Vagina (tissue), 2 donors: ENCODE measurements around the gene CCNK.

Source experiments
- POLR2AphosphoS5 ChIP-seq, 2 donors: sonication (generic); formaldehyde crosslinking; IDR thresholded peaks; one replicate each; pipeline ENCODE4 v1.9.0; 2017; ENCODE audit warnings: antibody characterized with exemption in 2 of 2, mild to moderate bottlenecking in 2 of 2, low read depth in 1 of 2; ENCODE audit not compliant: insufficient read depth in 1 of 2
- TF ChIP-seq, protein P1 (sequence below), 3 experiments: fragments of 450-650 bp in 2 of 3; fragments of 200-600 bp in 1 of 3; sonication (generic) in 1 of 3; IDR thresholded peaks; one replicate each; pipeline ENCODE4 v1.5.1; 2017 to 2019; ENCODE audit warnings: antibody characterized with exemption in 3 of 3, mild to moderate bottlenecking in 2 of 3, moderate library complexity in 2 of 3

GRCh38 chr14:99534863-99535262 is 53.7 kb downstream of the CCNK start:
- TF ChIP-seq, protein P1, sequence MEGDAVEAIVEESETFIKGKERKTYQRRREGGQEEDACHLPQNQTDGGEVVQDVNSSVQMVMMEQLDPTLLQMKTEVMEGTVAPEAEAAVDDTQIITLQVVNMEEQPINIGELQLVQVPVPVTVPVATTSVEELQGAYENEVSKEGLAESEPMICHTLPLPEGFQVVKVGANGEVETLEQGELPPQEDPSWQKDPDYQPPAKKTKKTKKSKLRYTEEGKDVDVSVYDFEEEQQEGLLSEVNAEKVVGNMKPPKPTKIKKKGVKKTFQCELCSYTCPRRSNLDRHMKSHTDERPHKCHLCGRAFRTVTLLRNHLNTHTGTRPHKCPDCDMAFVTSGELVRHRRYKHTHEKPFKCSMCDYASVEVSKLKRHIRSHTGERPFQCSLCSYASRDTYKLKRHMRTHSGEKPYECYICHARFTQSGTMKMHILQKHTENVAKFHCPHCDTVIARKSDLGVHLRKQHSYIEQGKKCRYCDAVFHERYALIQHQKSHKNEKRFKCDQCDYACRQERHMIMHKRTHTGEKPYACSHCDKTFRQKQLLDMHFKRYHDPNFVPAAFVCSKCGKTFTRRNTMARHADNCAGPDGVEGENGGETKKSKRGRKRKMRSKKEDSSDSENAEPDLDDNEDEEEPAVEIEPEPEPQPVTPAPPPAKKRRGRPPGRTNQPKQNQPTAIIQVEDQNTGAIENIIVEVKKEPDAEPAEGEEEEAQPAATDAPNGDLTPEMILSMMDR (IDR thresholded peaks at IDR 0.05) = no peak
- no peak for TF ChIP-seq POLR2AphosphoS5 (IDR thresholded peaks at IDR 0.05; ENCODE audit: insufficient read depth in 1 of 2, low read depth in 1 of 2)
